GM18499 (cell line): ENCODE data around the gene PKHD1.
"Not testable (repeated sequence)": the region's sequence is repeated elsewhere in the genome, so short reads cannot be mapped to it uniquely, and the experiment has no call there.

Source experiments
- ATAC-seq: cut with Tn5 transposase; IDR thresholded peaks from one replicate; pipeline ENCODE4 v1.9.1; 2021; ENCODE audit warnings: moderate number of reproducible peaks; ENCODE audit not compliant: insufficient read depth, unreplicated experiment

Gene PKHD1

DNA sequence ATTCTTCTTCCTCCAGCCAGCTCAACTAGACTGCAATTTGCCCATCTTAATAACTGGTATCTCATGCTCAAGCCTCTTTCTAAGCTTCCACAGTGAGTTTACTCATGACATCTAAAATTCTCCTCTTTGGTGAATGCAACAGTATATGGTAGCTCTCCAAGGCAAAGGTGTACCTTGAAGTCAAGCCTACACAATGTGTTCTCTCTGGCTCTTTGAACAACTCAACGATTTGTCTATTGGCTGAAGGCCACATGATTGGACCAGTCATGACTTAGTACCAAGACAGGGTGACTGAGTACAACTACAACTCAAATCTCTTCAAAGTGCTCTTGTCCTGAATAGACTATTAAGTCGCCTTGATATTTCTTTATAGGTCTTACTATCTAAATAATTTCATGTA is 199.6 kb downstream of the PKHD1 start:
- no peak for ATAC-seq

DNA sequence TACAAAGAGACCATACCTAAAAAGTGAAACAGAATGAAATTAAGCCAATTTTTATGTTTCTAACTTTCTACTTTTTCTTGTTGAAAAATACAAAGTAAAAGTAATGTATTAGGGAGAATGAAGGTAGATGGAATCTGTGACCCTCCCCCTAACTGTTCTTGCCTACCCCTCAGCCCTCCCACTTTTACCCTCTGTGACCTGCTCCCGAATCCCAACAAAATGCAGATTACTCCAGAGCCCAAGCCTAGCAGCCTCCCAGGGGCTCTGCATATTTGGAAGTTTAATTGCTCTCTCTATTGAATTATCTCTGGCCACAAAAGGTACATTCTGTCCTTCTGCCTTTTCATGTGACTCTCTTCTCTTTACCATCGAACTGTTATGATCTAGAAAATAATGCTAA is 201.5 kb downstream of the PKHD1 start:
- no peak for ATAC-seq

DNA sequence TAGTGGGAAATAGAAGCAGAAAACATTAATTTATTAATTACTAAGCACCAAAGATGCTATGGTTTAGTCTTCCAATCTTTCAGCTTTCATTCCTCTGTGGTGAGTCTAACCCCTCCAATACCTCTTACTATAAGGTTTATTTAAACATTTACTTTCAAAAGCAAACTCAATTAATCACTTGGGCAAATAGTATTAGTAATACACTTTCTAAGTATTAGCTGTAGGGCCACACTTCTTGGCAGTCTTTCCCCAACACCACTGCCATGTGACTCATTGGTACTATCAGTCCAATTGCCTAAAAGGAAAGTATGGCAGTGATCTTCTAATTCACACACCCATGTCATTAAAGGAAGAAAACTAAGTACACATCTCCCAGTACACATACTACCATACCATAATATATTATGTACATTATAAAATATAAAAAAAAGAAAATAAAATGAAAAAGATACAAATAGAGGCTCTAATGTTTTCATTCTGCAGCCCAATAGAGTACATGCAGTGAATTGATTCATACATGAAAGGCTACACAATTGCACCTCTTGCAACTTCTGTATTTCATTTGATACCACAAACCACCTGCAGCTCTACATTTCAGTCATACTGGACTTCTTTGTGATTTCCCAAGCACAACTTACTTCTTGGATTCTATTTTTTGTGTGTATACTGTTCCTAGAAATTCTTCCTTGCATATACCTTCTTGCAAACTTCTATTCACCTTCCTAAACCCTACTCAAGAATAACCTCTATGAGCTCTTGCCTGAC is 218.6 kb downstream of the PKHD1 start:
- peak; percentile 43 for ATAC-seq

DNA sequence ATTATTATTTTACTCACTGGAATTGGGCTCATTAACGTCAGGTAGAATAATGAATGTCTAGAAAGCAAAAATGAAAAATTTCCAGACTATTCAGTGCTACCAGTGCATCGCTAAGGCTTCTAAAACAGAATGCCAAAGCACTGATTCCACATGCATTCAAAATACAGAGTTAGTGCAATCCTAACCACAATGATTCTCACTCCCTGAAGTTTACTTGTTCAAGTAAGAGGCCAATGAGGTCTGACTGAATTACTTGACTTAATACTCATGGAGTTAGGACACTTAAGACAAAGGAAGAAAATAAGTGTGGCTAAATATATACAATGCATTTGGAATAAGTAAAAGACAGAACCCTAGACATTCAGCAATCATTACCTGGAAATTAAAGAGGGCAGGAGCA is 220.5 kb downstream of the PKHD1 start:
- no peak for ATAC-seq

DNA sequence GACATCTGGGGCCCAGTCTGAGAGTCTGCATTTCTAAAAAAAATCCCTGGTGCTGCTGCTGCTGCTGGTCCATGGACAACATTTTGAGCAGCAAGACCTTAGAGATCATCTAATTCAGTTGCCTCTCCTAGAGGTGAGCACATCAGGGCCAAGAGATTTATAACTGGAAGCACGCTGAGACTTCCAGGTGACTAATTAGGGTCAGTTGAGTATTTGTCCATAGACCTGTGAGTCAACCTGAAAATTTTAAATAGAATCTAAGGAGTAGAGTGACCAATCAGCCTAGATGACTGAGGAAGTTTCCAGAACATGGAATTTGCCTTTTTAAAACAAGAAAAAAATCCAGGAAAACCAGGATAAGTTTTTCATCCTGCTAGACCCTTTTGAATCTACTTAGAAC is 221.4 kb downstream of the PKHD1 start:
- ATAC-seq: no peak

DNA sequence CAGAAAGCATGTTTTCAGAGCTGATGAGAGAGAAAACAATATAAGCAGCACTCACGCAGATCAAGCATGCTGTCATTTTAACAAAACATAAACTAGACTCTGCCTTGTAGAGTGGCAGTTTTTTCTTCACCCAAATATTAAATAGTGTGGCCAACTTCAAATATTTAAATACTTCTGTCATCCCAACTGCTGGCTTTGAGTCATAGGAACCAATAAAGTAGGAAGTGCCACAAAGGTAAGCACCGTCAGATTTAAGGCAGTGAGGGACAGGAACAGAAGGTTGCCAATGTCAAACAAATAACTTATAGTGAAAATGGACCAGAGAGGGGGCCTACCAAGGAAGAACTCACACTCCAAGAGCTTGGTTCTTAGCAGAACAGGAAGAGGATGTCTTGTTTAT is 222.2 kb downstream of the PKHD1 start:
- no peak for ATAC-seq

DNA sequence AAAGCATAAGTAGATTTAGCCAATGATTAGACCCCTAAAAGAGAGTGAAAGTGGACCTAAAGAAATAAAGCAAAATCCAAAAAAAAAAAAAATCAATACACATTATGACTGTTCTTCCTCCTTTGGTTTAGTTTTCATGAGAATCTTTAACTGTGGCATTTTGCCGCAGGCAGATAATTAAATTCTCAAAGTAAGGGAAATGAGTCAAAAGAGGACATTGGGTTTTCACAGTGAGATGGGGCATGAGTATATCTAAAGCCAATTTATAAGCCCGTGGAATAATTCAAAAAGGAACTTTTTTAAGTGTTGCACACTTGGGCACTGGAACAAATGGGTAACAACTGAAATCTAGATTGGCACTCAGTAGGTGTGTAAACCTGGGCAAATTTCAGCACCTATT is 230.3 kb downstream of the PKHD1 start:
- ATAC-seq: no peak

DNA sequence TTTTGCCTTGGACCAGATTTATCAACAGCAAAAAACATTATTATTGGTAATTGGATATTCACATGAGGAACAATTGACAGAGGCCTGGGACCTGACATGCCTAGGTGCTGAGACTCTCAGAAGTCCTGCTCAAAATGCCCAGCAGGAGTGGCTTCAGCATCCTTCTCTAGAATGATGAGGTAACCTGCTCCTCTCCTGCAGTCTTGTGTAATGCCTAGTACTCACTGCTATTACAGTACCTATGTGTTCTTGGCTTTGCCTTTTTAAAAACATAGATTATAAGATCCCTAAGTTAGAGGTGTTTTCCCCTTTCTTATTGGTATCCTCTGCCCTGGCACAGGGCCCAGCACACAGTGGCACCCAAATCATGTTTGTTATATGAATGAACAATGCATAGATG is 230.9 kb downstream of the PKHD1 start:
- ATAC-seq: no peak

DNA sequence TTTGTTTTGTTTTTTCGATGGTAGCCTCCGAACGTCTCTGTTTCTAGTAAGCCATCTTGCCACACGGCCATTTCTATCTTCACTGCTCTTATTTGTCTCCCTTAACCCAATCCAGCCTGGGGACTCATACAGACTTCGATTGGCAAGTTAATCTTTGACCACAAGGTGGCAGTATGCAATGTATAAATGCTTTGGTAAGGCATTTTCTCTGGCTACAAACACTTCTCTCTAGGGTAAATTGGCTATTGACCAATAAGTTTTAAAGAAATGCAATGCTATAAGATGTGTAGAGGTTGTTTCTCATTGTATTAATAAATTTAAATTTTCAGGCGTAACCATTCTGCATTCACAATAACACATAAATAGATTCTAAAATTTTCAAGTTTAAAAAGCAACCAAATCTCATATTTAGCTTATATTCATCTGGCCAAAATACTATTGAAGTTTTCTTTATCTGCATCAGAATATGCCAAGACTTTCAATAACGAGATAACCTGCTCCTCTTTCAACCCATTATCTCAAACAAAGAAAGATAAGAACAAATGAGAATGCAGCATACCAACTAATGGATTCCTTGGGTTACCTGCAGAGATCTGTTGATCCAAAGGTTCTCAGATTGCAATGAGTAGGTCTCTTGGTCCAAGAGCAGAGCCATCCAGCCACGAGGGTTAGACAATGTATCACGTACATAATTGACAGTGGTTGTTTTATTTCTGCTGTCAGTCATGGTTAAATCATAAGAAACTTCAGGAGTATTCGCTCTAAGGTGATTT is 231.9 kb downstream of the PKHD1 start:
- no peak for ATAC-seq

DNA sequence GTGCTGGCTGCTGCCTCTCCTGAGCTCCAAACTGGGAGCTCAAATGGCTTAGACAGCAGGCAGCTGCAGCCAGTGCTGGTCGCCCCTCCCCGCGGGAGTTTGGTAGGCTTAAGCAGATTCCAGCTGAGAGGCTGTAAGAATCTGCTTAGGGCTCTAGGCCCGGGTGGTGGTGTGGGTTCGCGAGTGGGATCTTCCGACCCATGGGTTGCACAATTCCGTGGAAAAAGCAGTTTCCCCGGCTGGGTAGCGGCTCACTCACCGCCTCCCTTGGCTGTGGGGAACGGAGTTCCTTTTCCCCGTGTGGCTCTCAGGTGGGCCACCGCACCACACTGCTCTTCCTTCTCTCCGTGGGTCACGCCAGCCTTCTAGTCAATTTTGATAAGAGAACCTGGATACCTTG is 232.5 kb downstream of the PKHD1 start:
- ATAC-seq: no peak

DNA sequence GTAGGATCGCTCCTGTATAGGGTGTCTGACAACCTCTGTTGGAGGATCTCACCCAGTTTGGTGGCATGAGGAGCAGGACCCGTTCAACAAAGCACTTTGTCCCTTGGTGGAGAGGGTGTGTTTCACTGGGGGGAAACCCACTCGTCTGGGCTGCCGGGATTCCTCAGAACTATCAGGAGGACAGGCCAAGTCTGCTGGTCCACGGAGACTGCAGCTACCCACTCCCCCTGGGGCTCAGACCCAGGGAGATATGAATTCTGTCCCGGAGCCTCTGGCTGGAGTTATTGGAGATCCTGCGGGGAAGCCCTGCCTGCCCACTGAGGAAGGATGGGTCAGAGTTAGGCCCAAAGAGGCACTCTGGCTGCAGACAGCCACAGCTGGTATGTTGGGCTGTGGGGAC is 233.1 kb downstream of the PKHD1 start:
- ATAC-seq: no peak

DNA sequence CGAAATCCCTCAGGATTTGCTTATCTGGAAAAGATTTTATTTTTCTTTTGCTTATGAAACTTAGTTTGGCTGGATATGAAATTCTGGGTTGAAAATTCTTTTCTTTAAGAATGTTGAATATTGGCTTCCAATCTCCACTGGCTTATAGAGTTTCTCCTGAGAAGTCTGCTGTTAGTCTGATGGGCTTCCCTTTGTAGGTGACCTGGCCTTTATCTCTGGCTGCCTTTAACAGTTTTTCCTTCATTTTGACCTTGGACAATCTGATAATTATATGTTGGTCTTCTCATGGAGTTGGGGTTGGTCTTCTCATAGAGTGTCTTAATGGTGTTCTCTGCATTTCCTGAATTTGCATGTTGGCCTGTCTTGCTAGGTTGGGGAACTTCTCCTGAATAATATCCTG is 234.3 kb downstream of the PKHD1 start:
- ATAC-seq: not testable (repeated sequence)

DNA sequence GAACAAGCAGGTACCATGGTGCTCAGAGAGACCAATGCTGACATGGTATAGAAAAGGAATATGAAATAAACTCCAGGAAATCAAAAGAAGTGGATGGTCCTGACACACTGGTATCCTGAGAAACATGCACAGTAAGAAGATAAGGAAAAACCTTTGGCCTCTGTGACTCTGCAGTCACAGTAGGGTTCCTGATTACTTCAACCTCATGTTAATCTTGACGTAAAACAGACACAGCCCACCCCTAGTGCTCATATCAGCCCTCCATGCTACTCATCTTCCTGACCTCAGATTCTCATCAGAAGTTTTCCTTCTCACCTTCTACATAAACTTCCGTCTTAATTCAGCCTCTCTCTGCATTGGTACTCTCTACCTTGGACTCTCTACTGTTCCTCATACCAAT is 240.9 kb downstream of the PKHD1 start:
- ATAC-seq: no peak

DNA sequence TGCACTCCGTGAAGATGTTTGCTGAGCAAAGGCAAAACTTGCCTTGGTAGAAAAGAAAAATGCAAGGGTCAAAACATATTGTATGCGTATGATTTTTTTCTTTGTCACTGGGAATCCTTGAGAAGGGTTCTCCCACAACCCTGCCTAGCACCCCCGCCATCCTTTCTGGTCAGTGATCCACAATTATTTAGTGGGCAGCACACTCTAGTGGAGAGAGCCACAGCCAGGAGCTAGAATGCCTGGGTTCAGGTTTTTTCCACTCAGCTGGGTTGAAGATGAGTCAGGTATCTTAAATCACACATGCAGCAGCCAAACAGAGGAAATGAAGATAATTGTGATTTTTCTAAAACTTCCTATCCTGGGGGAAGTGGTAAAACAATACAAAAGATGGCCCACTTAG is 243.1 kb downstream of the PKHD1 start:
- no peak for ATAC-seq

DNA sequence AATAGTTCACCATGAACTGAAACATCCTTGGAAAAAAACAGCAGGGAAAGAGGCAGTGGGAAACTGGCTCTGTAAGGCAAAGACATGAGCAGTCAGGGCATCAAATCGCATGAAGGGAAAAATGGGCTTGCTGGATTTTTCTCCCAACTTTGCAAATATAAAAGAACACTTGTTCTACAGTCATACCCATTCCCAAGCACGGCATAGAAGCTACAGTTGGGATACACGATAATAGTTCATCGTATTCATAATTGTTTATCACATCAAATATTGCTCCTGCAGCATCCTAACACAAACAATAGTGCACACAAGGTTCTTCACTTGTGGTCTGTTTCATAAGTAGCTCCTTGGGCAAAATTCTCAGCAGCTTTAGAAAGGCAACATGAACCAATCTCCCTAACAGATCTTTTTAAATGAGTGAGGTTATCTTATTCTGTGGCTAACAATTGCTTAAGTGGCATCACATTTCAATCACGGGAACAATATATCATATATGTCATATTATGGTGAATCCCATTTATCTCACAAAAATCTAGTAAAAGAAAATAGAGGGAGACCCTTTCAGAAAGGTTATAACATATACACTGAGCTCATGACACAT is 243.9 kb downstream of the PKHD1 start:
- no peak for ATAC-seq

DNA sequence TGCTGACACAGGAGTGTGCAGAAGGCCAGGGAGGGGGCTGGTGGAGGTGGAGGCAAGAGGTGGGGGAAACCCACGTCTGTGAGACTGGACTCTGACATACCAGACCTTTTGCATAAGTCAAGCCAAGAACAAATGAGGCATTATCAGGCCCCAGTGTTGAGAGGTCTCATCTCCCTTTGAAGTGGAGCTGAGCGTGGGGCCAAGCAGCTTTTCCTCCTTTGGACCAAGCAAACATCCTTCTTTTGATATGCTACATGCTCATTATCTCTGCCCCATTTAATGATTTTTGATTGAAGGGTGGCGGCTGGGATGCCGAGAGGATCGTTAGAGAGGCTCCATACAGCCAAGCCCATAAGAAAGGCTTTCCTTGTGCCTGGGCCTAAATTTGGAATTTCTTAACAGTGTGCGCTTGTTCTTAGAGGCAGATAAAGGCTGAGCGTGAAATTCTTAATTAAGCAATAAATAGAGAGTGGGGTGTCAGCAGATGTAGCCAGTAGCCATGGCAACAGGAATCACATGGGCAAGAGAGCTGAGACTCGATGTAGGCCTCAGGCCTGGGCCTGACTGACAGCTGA is 244.5 kb downstream of the PKHD1 start:
- no peak for ATAC-seq

DNA sequence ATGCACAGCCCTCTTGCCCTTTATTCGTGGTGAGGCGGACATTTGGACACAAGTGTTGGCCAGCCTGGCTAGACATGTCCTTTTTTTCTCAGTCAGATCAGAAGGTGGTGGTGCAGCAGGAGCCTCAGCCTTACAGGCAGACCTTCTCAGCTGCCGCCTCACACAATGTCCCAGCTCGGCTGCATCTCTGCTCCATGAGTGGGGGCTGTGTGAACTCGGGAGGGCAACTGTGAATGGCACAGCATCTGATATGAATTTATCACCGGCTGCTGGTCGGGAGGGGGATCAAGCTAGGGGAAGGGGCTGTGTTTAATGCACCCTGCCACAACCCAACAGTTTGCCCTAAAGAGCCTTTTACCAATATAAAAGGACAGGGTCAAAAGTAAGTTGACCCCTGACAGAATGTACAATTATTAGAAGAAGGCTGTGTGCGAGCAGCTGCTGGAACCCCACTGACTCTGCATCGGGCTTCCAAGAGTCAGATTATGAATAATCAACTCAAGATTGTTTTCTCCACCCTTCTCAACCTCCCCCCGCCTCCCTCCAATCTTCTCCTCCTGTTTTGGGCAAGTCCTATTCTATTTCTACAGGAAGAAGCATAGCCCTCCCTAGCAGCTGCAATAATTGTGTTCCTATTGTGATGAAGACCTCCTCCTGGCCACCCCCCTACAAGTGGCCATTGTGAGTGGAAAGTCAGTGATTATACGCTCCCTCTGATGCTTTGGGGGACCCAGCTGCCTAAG is 245.2 kb downstream of the PKHD1 start:
- ATAC-seq: no peak

DNA sequence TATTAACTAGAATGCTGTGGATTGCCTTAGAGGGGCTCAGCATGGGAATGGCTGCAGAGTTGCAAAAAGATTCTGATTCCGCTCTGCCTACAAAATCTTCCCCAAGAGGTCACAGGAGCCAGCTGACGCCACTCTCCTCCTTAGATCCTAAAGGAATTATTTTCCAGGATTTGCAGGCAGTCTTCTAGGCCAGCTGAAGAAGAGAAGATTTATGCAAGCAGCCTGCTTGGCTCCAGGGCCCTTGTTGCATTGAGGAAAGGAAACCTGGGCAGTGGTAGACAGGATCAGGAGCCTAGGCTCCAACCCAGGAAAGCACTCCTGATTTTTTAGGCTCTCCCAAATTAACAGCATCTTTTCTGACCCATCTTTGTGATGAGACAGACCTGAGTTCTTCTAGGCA is 245.8 kb downstream of the PKHD1 start:
- ATAC-seq: no peak

DNA sequence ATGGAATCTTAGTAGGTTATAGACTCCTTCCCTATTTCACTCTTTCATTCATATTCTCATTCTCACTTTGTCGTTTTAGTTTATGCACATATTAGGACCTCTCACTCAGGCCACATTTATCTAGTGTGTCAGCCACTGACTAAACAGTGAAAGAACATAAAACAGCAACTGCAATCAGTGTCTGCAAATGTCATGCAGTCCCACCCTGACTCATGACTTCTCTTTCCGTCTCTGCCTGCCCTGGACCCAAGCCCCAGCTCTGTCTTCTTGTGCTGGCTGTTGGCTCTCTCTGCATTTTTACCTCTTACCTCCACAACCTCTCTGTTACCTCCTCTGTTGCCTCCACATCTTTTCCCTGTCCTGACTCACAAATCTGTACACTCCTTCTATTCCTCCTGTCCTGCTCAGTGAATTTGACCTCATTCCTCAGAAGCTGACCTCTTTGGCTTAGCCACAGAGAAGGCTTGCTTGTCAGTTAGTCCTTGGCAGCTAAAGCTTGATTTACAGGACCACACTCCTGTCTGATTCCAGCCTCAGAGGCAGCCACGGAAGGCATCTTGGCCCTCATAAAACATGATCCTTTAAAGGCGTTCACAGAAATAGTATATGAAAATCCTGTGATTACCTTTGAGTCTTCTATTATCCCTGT is 247.6 kb downstream of the PKHD1 start:
- no peak for ATAC-seq

DNA sequence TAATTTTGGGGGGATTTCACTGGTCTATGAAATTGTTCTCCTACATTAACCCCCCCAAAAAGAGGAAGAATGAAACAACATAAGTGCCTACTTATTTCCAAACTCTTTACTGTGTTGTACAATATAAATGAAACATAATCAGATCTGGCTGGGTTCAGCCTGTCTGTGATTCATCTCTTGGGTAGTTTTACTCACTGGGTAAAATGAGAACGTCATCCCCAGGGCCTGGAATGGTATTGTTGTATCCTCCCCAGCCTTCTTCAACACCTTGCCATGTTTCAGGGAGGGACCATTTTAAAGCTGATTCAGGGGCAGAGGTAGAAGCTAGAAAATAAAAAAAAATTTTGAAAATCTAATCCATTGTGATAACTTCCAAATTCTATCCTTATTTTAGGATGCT is 256.7 kb downstream of the PKHD1 start:
- no peak for ATAC-seq
